Activated T-cell treated with anti-CD3 and anti-CD28 coated beads, Interleukin-2, amount 50 U/mL, for 4 hours (primary cell): ENCODE measurements around the gene MPL. TPM values are rescaled to one million over a fixed set of nuclear protein-coding genes. Genes with fewer than 3 reads are reported as not detected.

Source experiments
- ATAC-seq, 2 donors: fragments of 200-7000 bp; cut with Tn5 transposase; one replicate each; pipeline ENCODE4 v1.10.0; 2021
- DNase-seq: peaks from one replicate; pipeline ENCODE4 v3.0.0-alpha.2; 2020
- H3K27me3 Mint-ChIP-seq: one replicate; pipeline ENCODE4 v1.8.0; 2021; ENCODE audit warnings: low read depth, mixed read lengths
- H3K36me3 Mint-ChIP-seq: one replicate; pipeline ENCODE4 v1.8.0; 2022; ENCODE audit warnings: mixed read lengths; ENCODE audit not compliant: insufficient read depth
- H3K4me1 Mint-ChIP-seq: one replicate; pipeline ENCODE4 v1.8.0; 2021; ENCODE audit warnings: low read depth, mixed read lengths
- H3K4me3 Mint-ChIP-seq: one replicate; pipeline ENCODE4 v1.8.0; 2021; ENCODE audit warnings: mild to moderate bottlenecking, moderate library complexity, mixed read lengths
- H3K9me3 Mint-ChIP-seq: one replicate; pipeline ENCODE4 v1.8.0; 2021; ENCODE audit warnings: mixed read lengths
- total RNA-seq, 3 donors: library from RNA; stranded (reverse); gene quantifications; one replicate each; pipeline ENCODE4 v1.2.1, GENCODE V29; 2021

MPL gene
- total RNA-seq, 3 donors from 2014 or later = not detected

DNA sequence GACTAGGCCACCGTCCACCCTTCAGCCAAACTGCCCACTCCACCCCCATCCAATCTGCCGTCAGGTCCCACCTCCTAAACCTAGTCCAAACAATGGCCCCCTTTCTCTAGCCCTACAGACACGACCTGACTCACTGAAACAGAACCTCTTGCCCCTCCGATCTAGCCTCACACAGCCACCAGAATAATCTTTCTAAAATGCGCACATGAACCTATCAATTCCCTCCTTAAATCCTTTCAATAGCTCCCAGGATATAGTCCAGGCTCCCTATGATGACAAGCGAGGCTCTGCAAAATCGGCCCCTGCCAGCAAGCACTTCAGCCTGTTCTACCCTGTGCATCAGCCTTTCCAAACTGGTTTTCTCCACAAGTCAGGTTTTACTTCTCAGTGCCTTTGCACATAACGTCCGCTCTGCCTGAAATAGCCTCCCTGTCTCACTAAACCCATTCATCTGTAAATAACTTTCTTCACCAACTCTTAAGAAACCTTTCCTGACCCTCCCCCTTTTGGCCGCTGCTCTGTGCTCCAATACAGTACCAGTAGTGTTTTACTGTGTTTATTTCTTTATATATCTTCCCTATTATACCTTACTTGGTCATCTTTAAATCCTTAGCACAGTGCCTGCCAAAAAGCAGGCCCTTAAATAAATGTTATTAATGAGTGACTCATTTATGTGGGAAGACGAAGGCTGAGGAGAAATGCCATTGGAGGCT, 12.1 kb downstream of the MPL start:
- no peaks in the 10 kb centered on the region for H3K27me3 Mint-ChIP-seq
- no peaks in the 10 kb centered on the region for H3K9me3 Mint-ChIP-seq
- H3K4me1 Mint-ChIP-seq = peaks cover 6% of the 10 kb centered on the region
- peak overlapping the region; percentile 68 for H3K4me3 Mint-ChIP-seq
- ATAC-seq (no peak), DNase-seq (no peak)
- no peaks in the 10 kb centered on the region for H3K36me3 Mint-ChIP-seq

DNA sequence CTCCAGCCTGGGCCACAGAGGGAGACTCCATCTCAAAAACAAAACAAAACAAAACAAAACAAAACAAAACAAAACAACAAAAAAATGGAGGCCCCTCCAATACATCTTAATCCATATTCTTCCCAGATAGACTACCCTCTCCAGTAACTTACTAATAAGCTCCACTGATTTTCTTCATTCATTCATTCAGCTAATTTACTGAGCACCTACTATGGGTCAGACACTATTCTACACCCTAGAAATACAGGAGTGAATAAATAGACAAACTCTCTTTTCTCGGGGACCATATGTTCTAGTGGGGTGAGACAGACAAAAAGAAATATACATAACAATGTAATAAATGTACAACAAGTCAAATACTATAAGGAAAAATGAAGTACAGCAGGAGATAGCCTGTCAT, 13.4 kb downstream of the MPL start:
- peaks cover 6% of the 10 kb centered on the region for H3K4me1 Mint-ChIP-seq
- H3K36me3 Mint-ChIP-seq = no peaks in the 10 kb centered on the region
- H3K9me3 Mint-ChIP-seq = no peaks in the 10 kb centered on the region
- no peaks in the 10 kb centered on the region for H3K27me3 Mint-ChIP-seq
- DNase-seq = no peak
- H3K4me3 Mint-ChIP-seq = no peak overlapping the region
- ATAC-seq = no peak

DNA sequence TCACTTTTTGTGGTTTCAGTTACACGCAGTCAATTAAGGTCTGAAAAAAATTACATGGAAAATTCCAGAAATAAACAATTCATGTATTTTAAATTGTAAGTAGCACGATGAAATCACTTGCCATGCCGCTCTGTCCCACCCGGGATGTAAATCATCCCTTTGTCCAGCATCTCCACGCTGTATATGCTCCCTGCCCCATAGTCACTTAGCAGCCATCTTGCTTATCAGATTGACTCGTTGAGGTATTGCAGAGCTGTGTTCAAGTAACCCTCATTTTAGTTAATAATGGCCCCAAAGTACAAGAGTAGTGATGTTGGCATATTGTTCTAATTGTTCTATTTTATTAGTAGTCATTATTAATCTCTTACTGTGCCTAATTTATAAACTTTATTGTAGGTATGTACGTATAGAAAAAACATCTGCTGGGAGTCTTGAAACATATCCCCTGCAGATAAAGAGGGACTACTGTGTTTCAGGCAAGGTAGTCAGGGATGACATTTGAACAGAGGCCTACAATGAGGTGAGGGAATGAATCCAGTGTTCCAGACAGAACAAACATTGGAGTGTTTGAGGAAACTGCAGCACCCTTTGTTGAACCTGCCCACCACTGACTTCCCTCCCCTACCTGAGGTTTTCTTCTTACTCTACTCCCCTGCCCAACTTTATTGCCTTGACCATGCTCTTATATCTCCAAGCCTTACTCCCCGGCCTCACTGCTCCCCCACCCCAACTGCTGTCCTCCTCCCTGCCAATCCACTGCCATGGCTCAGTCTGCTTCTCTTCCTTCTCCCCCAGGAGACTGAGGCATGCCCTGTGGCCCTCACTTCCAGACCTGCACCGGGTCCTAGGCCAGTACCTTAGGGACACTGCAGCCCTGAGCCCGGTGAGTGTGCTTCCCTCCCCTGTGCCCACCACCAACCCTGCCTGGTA, 14.1 kb downstream of the MPL start:
- Mint-ChIP-seq H3K4me1 (peaks cover 6% of the 10 kb centered on the region), H3K9me3 (no peaks in the 10 kb centered on the region), H3K36me3 (no peaks in the 10 kb centered on the region), H3K4me3 (no peak overlapping the region), H3K27me3 (no peaks in the 10 kb centered on the region)
- ATAC-seq = no peak
- DNase-seq = no peak

DNA sequence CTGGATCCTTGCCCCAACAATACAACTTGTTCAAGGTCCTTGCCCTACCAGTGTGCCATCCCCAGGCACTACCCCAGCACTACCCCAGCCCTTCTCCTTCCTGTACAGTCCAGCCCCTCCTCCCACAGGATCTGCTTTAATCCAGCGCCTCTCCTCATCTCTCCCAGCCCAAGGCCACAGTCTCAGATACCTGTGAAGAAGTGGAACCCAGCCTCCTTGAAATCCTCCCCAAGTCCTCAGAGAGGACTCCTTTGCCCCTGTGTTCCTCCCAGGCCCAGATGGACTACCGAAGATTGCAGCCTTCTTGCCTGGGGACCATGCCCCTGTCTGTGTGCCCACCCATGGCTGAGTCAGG, 14.7 kb downstream of the MPL start:
- no peak overlapping the region for H3K4me3 Mint-ChIP-seq
- no peaks in the 10 kb centered on the region for H3K9me3 Mint-ChIP-seq
- no peaks in the 10 kb centered on the region for H3K36me3 Mint-ChIP-seq
- H3K27me3 Mint-ChIP-seq = no peaks in the 10 kb centered on the region
- DNase-seq (no peak), ATAC-seq (no peak)
- H3K4me1 Mint-ChIP-seq = peaks cover 6% of the 10 kb centered on the region

DNA sequence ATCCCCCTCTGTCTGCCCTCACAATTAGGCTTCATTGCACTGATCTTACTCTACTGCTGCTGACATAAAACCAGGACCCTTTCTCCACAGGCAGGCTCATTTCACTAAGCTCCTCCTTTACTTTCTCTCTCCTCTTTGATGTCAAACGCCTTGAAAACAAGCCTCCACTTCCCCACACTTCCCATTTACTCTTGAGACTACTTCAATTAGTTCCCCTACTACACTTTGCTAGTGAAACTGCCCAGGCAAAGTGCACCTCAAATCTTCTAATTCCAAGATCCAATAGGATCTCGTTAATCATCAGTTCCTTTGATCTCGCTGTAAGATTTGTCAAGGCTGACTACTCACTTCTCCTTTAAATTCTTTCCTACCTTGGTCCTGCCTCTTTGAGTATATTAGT, 15.3 kb downstream of the MPL start:
- DNase-seq = no peak
- ATAC-seq = no peak
- H3K4me3 Mint-ChIP-seq = no peak overlapping the region
- no peaks in the 10 kb centered on the region for H3K9me3 Mint-ChIP-seq
- H3K4me1 Mint-ChIP-seq = peaks cover 8% of the 10 kb centered on the region
- H3K36me3 Mint-ChIP-seq = no peaks in the 10 kb centered on the region
- H3K27me3 Mint-ChIP-seq = no peaks in the 10 kb centered on the region

DNA sequence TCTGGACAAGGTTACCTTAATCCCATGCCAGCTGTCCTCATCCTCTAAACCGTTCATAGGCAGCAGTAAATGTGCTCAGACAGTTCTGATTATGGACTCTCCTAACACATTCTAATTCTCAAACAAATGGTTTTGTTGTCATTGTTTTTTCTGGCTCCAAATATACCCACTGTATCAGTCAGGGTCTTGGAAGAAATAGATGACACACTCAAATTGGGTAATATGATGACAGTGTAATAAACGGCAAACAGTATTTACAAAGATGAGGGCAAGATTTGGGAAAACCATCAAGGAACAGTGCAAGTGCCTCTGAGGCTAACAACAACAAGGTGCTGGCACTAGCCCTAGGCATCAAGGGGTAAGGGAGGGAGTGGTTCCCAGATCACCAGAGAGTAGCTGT, 16.9 kb downstream of the MPL start:
- Mint-ChIP-seq H3K27me3 (no peaks in the 10 kb centered on the region), H3K4me3 (no peak overlapping the region), H3K36me3 (no peaks in the 10 kb centered on the region), H3K4me1 (peaks cover 17% of the 10 kb centered on the region), H3K9me3 (no peaks in the 10 kb centered on the region)
- no peak for ATAC-seq
- no peak for DNase-seq

DNA sequence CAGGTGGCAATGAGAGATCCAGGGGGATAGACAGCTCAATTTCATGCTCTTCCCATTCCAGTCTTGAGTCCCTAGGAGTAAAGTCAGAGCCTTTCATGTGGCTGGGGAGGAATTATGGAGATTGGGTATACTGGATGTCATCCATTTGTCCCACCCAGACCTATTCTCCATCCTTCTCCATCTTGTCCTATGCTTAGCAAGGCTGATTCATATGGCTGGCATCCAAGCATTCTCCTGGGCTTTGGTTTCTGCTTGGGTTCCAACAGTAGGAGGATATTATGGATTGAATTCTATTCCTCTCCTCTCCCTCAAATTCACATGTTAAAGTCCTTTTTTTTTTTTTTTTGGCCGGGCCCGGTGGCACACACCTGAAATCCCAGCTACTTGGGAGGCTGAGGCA, 17.3 kb downstream of the MPL start:
- Mint-ChIP-seq H3K36me3 (no peaks in the 10 kb centered on the region), H3K27me3 (no peaks in the 10 kb centered on the region)

DNA sequence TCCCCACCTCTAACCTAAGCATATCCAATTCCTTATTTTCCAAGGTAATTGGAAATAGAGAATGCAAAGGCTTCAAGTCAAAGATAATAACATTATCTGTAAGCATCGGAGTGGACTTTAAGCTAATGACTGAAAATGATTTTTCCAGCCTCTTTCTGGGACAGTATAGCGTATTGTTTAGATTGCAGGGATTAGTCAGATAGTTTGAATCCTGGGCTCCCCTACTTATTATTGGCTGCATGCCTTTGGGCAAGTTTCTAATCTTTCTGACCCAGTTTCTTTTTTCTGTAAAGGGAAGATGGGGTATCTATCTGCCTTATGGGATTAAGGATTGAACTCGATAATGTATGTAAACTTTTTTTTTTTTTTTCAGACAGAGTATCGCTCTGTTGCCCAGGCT, 19.6 kb downstream of the MPL start:
- peaks cover 20% of the 10 kb centered on the region for H3K4me1 Mint-ChIP-seq
- ATAC-seq (no peak), DNase-seq (no peak)
- no peaks in the 10 kb centered on the region for H3K36me3 Mint-ChIP-seq
- H3K27me3 Mint-ChIP-seq = no peaks in the 10 kb centered on the region
- peak overlapping the region; percentile 19 for H3K4me3 Mint-ChIP-seq
- no peaks in the 10 kb centered on the region for H3K9me3 Mint-ChIP-seq

More for the DNA sequence above, 17.3 kb downstream of the MPL start:
- H3K4me3 Mint-ChIP-seq = no peak overlapping the region
- peaks cover 17% of the 10 kb centered on the region for H3K4me1 Mint-ChIP-seq
- H3K9me3 Mint-ChIP-seq = no peaks in the 10 kb centered on the region
- ATAC-seq = no peak
- no peak for DNase-seq

DNA sequence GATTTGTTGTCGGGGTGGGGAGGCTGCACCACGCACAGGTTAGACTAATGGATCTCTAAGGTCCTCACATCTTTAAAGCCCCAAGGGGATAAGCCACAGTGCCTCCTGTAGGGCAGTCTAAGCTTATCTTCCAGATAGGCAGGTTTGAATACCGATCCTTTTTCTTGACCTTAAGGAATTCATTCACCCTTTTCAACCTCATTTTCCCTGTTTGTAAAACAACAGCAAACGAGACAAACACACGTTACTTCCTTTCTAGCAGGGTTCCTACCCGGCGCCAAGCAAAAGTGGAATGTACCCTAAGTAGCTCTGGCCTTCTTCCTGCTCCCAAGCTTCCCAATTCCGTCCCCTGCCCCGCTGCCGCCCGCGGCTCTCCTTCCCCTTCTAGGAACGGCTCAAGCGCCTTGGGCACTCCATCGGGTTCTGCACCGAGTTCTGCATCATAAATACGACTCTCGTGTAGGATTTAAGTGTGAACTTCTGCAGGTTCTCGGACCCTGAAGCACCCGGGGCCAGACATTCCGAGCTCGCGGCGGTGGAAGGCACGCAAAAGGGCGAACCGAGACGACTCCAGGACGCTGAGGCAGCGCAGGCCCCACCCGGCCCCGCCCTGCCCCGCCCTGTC, 20.6 kb downstream of the MPL start:
- DNase-seq = no peak
- peak; percentile 9 to 15 for ATAC-seq
- no peaks in the 10 kb centered on the region for H3K9me3 Mint-ChIP-seq
- H3K36me3 Mint-ChIP-seq = peaks cover 2% of the 10 kb centered on the region
- H3K27me3 Mint-ChIP-seq = no peaks in the 10 kb centered on the region
- peaks cover 20% of the 10 kb centered on the region for H3K4me1 Mint-ChIP-seq
- H3K4me3 Mint-ChIP-seq = peak overlapping the region; percentile 91

DNA sequence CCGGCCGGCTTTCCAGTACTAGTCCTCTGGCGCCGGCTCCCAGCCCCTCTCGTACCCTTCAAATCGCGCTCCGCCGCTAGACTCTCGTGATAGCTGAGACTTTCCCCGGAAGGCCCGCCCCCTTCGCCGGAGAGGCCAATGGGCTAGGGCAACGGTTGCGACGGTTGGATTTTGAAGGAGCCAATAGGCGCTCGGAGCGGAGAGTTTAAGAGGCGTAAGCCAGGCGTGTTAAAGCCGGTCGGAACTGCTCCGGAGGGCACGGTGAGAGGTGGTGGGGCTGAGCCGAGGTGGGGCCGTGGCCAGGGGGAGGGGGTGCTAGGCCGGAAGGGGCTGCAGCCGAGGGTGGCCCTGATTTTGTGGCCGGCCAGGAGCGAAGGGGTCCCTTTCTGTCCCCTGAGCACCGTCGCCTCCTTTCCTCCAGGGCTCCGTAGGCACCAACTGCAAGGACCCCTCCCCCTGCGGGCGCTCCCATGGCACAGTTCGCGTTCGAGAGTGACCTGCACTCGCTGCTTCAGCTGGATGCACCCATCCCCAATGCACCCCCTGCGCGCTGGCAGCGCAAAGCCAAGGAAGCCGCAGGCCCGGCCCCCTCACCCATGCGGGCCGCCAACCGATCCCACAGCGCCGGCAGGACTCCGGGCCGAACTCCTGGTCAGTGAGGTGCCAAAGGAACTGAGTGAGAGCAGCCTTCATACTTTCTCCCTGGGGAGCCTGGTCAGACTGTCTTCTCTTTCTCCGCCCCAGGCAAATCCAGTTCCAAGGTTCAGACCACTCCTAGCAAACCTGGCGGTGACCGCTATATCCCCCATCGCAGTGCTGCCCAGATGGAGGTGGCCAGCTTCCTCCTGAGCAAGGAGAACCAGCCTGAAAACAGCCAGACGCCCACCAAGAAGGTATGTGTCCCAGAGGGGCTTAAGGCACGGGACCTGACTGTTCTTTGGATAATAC, 21.4 kb downstream of the MPL start, which contains the start of gene CDC20:
Gene CDC20, plus strand, starts transcription at position 236 of the 948 bp plus-strand sequence. Its CDS starts 235 bp downstream, at position 471.
- Mint-ChIP-seq H3K4me3 (peak within 1 kb of the TSS; percentile 91), H3K9me3 (no peaks in the 10 kb centered on the region), H3K4me1 (peaks cover 20% of the 10 kb centered on the region), H3K27me3 (no peaks in the 10 kb centered on the region), H3K36me3 (peaks cover 6% of the 10 kb centered on the region)
- ATAC-seq (peak; percentile 99), DNase-seq (peak; percentile 96)

DNA sequence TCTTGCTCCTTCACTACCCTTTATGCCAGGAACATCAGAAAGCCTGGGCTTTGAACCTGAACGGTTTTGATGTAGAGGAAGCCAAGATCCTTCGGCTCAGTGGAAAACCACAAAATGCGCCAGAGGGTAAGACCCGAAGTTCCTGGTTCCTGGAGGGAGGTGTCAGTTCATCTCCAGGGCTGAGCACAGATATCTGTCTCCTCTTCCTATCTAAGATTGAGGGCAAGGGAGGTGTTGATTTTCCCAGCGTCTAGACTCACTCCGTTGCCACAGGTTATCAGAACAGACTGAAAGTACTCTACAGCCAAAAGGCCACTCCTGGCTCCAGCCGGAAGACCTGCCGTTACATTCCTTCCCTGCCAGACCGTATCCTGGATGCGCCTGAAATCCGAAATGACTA, 22.1 kb downstream of the MPL start:
- no peaks in the 10 kb centered on the region for H3K27me3 Mint-ChIP-seq
- DNase-seq (no peak), ATAC-seq (no peak)
- H3K4me3 Mint-ChIP-seq = peak overlapping the region; percentile 91
- peaks cover 9% of the 10 kb centered on the region for H3K36me3 Mint-ChIP-seq
- no peaks in the 10 kb centered on the region for H3K9me3 Mint-ChIP-seq
- peaks cover 20% of the 10 kb centered on the region for H3K4me1 Mint-ChIP-seq

DNA sequence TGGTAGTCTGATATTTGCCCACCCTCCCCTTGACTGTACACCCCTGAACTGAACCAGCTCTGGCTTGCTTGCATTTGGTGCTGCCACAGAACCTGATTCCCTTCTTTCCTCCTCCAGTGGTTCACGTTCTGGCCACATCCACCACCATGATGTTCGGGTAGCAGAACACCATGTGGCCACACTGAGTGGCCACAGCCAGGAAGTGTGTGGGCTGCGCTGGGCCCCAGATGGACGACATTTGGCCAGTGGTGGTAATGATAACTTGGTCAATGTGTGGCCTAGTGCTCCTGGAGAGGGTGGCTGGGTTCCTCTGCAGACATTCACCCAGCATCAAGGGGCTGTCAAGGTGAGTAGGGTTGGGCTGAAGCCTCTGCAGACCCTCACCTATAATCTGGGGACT, 23.0 kb downstream of the MPL start:
- Mint-ChIP-seq H3K27me3 (no peaks in the 10 kb centered on the region), H3K9me3 (no peaks in the 10 kb centered on the region), H3K4me3 (no peak overlapping the region), H3K36me3 (peaks cover 14% of the 10 kb centered on the region), H3K4me1 (peaks cover 27% of the 10 kb centered on the region)
- ATAC-seq (no peak), DNase-seq (no peak)

DNA sequence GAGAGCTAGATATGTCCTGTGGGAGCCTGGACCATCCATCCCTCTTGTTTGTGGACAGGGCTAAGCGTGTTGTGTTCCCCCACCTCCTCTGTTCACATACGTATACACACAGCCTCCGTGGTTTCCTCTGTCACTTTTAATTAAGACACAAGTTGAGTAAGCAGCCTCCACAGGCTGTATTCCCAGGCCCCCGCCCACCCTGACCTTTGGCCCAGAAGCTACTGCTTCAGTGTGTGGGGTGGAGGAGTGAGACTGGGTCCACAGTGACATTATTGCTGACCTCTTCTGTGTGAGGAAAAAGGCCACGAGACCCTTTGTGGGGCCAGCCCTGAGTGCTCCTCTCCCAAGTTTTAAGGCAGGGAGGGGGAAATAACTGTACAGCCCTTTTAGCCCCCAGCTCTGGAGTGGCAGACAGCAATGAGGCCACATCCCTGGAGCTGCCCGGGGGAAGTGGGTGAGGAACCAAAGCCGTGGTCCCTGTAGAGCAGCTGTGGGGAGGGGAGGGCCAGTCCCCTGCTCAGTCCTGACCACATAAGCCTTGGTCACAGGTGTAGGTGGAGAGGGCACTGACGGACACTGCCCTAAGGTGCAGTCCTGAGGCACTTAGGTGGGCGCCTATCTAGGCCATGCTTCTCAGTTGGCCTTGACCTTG, 25.8 kb downstream of the MPL start:
- no peak for ATAC-seq
- Mint-ChIP-seq H3K9me3 (no peaks in the 10 kb centered on the region), H3K27me3 (no peaks in the 10 kb centered on the region), H3K4me1 (peaks cover 29% of the 10 kb centered on the region), H3K36me3 (peaks cover 16% of the 10 kb centered on the region), H3K4me3 (no peak overlapping the region)
- no peak for DNase-seq
